ENCODE results near the gene ENAH.
"Not testable (repeated sequence)": the region's sequence is repeated elsewhere in the genome, so short reads cannot be mapped to it uniquely, and the experiment has no call there.

ENAH gene

GRCh38 chr1:225638853-225639252 lies 14.1 kb downstream of the ENAH start:
- DNase-seq = no peak

DNA sequence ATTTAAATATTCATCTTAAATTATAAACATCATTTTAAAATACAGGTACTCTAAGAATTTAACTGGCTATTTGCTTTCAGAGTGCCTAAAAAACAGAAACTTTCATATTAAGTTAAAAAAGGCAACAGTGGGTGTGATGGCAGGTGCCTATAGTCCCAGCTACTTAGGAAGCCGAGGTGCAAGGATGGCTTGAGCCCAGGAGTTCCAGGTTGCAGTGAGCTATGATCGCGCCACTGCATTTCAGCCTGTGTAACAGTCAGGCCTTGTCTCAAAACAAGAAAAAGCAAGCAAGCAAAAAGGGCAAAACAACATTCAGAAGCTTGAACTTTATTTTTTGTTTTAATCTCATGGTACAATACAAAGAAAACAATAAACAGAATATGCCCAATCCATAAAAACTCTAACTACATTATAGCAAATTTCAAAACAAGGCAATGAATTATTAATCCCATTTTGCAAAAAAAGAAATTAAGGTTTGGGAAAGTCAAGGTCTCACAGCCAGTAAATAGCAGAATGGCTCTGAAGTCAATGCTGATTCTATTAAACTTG lies 15.2 kb downstream of the ENAH start:
- DNase-seq = no peak

DNA sequence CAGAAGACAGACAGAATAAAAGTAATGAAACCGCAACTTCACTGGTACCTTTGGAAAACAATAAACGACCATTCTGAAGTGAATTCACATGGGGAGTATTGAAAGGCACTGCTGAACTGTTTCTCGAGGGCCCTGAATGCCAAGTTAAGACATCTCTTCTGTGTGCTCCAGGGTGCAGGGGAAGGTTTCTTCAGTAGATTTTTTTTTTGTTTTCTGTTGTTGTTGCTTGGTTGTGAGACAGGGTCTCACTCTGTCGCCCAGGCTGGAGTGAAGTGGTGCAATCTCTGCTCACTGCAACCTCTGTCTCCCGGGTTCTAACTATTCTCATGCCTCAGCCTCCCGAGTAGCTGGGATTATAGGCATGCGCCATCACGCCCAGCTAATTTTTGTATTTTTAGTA lies 15.9 kb downstream of the ENAH start:
- not testable (repeated sequence) for DNase-seq

DNA sequence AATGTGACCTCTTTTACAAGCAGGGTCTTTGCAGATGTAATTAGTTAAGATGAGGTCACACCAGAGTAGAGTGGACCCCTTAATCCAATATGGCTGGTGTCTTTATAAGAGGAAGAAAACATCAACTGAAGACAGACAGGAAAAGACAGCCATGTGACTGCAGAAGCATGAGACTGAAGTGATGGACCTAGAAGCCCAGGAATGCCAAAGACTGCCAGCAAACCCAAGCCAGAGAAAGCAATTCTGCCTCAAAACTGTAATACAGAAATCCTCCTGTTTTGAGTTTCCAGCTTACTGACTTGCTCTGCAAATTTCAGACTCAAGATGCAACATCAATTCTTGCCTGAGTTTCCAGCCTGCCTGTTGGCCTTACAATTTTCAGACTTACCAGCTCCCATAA lies 17.3 kb downstream of the ENAH start:
- DNase-seq = no peak

DNA sequence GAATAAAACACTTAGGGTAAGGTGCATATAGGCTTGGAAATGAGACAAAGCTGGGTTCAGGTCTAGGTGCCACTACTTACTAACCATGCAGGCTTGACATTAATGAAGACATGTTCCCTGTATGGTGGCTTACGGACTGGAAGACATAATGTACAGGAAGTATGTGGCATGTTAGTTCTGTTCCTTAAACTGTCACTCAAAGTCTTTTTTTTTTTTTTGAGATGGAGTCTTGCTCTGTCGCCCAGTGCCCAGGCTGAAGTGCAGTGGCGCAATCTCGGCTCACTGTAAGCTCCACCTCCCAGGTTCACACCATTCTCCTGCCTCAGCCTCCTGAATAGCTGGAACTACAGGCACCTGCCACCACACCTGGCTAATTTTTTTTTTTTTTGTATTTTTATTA lies 20.1 kb downstream of the ENAH start:
- DNase-seq = not testable (repeated sequence)

GRCh38 chr1:225631021-225631663 lies 21.8 kb downstream of the ENAH start:
- no peak for DNase-seq

DNA sequence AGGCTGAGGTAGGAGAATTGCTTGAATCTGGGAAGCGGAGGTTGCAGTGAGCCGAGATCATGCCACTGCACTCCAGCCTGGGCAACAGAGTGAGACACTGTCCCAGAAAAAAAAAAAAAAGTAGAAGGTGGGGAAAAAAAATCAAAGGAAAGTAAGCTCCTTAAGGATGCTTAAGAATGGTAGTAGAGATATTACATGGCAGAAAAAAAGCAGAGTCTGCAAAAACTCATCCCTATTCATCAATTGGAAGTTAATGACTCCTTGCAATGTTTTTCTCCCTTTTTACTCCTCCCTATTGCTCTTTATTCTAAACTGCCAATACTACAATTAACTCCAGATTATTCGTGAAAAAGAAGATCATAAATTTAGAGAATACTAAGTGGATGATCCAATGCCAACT lies 23.4 kb downstream of the ENAH start:
- no peak for DNase-seq

GRCh38 chr1:225628794-225629193 lies 24.1 kb downstream of the ENAH start:
- not testable (repeated sequence) for DNase-seq

DNA sequence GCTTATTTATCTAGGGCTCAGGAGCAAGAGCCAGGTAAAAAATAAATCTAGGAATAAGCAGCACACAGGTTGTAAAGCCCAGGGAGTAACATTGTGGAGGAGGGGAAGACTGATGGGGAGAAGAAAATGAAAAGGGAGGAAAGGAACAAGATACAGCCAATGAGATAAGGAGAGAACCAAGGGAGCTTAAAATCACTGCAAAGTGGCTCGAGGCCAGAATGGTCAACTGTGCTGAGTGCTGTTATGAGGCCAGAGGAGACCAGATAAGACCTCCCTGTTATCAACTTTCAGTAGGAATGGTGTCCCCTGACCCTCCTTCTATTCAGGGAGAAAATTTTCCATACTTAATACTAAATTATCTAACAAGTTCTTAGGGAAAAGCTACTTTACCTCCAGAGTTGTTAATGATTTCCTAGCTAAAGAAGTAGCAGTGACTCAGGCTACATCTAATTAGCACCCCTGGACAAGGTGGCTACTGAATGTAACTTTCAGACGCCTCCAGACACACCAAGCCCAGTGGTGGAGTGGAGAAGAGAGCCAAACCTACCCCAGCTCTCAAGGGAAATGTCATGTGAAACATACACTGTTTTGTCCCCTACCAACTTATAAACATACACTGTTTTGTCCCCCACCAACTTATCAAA lies 25.5 kb downstream of the ENAH start:
- no peak for DNase-seq

GRCh38 chr1:225626698-225627097 lies 26.2 kb downstream of the ENAH start:
- DNase-seq = no peak

DNA sequence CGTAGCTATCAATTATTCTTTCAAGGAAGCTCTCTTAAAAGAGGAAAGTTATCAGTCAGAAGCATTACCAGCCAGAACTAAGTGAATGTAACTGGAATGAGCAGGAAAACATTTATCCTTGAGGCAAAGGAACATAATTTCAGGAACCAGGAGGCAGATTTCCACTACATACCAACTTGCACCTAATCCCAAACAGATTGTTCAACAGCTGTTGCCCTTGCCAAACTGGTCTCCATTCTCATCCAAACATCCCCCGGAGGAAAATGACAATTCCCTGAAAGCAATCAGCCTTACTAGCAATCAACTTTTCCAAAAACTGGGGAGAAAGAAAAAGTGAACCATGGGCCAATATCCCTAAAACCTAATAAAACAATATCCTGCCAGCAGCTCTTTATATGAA lies 35.0 kb downstream of the ENAH start:
- DNase-seq = no peak

- DNase-seq = no peak
Observed at GRCh38 chr1:225617479-225617878, 35.4 kb downstream of the ENAH start.

- DNase-seq = not testable (repeated sequence)
Observed at GRCh38 chr1:225615403-225615790, 37.5 kb downstream of the ENAH start.

DNA sequence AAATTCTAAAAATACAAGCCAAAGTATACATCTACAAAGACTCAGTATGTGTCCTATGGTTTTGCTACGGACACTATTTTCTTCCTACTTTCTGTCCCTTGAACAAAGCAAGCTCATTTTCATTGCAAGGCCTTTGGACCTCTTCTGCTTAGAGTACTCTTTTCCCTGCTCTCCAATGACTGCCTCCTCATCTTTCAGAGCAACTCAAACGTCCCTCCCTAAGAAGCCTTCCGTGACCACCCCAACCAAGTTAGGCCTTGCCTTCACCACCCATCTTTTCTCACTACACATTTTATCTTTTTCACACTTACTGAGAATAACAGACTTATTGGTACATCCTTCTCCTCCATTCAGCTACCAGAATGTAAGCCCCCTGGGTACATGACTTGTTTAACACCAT lies 39.9 kb downstream of the ENAH start:
- DNase-seq = no peak

- DNase-seq = no peak
Observed at GRCh38 chr1:225612287-225612686, 40.6 kb downstream of the ENAH start.

- DNase-seq = no peak
Observed at GRCh38 chr1:225611537-225612223, 41.2 kb downstream of the ENAH start.

GRCh38 chr1:225610539-225610938 lies 42.4 kb downstream of the ENAH start:
- no peak for DNase-seq

DNA sequence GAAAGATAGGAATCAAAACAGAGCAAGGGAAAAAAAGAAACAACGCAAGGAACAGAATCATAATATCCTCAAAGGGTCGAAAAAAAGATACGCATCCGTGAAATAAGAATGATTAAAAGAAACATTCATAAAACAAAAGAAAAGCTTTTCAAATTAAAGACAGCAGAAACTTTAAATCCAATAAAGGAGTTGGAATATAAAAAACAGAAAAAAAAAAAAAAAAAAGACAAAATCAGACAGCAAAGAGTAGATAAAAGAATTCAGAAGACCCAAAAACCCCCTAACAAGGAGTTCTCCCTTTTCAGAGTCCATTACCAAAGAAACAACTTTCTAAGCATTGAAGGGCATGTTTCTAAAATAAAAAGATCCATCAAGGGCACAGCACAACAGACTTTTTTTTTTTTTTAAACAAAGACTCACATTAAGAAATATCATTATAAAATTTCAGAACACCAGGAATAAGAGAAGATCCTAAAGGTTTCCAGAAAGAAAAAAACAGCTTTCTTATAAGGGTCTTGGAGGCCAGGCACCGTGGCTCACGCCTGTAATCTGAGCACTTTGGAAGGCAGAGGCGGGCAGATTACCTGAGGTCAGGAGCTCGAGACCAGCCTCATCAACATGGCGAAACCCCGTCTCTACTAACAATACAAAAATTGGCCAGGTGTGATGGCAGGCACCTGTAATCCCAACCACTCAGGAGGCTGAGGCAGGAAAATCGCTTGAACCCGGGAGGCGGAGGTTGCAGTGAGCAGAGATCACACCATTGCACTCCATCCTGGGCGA lies 44.7 kb downstream of the ENAH start:
- DNase-seq = no peak

GRCh38 chr1:225607355-225607754 lies 45.6 kb downstream of the ENAH start:
- no peak for DNase-seq

GRCh38 chr1:225603538-225604354 lies 49.2 kb downstream of the ENAH start:
- DNase-seq = no peak

GRCh38 chr1:225602590-225603206 lies 50.2 kb downstream of the ENAH start:
- DNase-seq = no peak
